Naive thymus-derived CD8-positive, alpha-beta T cell (primary cell): ENCODE results near the gene HSP90AB1. TPM values are rescaled to one million over a fixed set of nuclear protein-coding genes. Genes with fewer than 3 reads are reported as not detected.

Experiments used
- ATAC-seq, 2 donors: fragments of 150-1000 bp; cut with Tn5 transposase in 1 of 2; sonication (Bioruptor Pico), chemical (Tn5 transposase) in 1 of 2; 1 replicate in 1 of 2; 2 replicates in 1 of 2; pipeline ENCODE4 v1.10.0; 2021; ENCODE audit warnings: mild to moderate bottlenecking in 2 of 2, moderate library complexity in 2 of 2
- POLR2A ChIA-PET: fragments of 350-600 bp; sonication (Branson Sonifier 250); formaldehyde crosslinking; loops from one replicate; lab custom pipeline; 2021; ENCODE audit warnings: antibody characterized with exemption; lab: Charles Lee
- DNase-seq, 10 donors: peaks; one replicate each; pipeline versions ENCODE4 v3.0.0 to v3.0.0-alpha.2; 2020 to 2022
- H3K27ac Mint-ChIP-seq, 10 donors: one replicate each; pipeline ENCODE4 v1.8.0; 2020 to 2022; ENCODE audit warnings: mild to moderate bottlenecking in 10 of 10, mixed read lengths in 10 of 10, moderate library complexity in 4 of 10, inconsistent platforms in 1 of 10
- H3K27me3 Mint-ChIP-seq, 5 donors: one replicate each; pipeline ENCODE4 v1.8.0; 2021 to 2022; ENCODE audit warnings: mixed read lengths in 5 of 5
- H3K36me3 Mint-ChIP-seq, 3 donors: one replicate each; pipeline ENCODE4 v1.8.0; 2020 to 2022; ENCODE audit warnings: mixed read lengths in 3 of 3, mild to moderate bottlenecking in 2 of 3, inconsistent platforms in 1 of 3
- H3K4me1 Mint-ChIP-seq, 4 donors: one replicate each; pipeline ENCODE4 v1.8.0; 2021 to 2022; ENCODE audit warnings: mixed read lengths in 4 of 4
- H3K4me3 Mint-ChIP-seq, 10 donors: one replicate each; pipeline ENCODE4 v1.8.0; 2020 to 2022; ENCODE audit warnings: mild to moderate bottlenecking in 10 of 10, mixed read lengths in 10 of 10, moderate library complexity in 6 of 10, inconsistent platforms in 1 of 10
- H3K9me3 Mint-ChIP-seq, 9 donors: one replicate each; pipeline ENCODE4 v1.8.0; 2020 to 2022; ENCODE audit warnings: mixed read lengths in 9 of 9, mild to moderate bottlenecking in 3 of 9, inconsistent platforms in 1 of 9, moderate library complexity in 1 of 9
- polyA plus RNA-seq, 3 donors: library from polyadenylated mRNA; unstranded; fragments of 300-500 nt; fragmentation: Illumina TruSeq; gene quantifications; one replicate each; pipeline ENCODE4 v1.2.3, GENCODE V29; 2021
- total RNA-seq, 8 experiments: library from RNA in 2 of 8; stranded (reverse) in 2 of 8; gene quantifications; one replicate each; pipeline ENCODE4 v1.2.3 and lab custom pipeline; 2021 to 2026

Gene HSP90AB1
- total and polyA plus RNA-seq, 5 experiments from 2014 or later: 420 to 607 (median 502) TPM

- ATAC-seq (no peak), DNase-seq (no peak)
- Mint-ChIP-seq H3K36me3 (peaks cover 8 to 69% (median 27%) of the 10 kb centered on the region in 3 donors), H3K27ac (peak overlapping the region in 9 of 10 donors; percentile 19 to 93 (median 74)), H3K4me3 (peak overlapping the region in 6 of 10 donors; percentile 22 to 85 (median 71)), H3K4me1 (peaks cover 50 to 87% (median 78%) of the 10 kb centered on the region in 4 donors), H3K27me3 (no peaks in the 10 kb centered on the region), H3K9me3 (no peaks in the 10 kb centered on the region)
- POLR2A ChIA-PET: interaction anchor here (0.5 to 5.9 kb wide), 6 partner anchors 8 to 1507 kb away, joined by 3 to 156 read pairs (median 3); partner anchors contain the start of gene HSP90AB1
Observed at GRCh38 chr6:44254191-44255104, 7.5 kb downstream of the HSP90AB1 start.

GRCh38 chr6:44255105-44255808, 8.4 kb downstream of the HSP90AB1 start:
- Mint-ChIP-seq H3K4me1 (peaks cover 44 to 83% (median 70%) of the 10 kb centered on the region in 4 donors), H3K9me3 (no peaks in the 10 kb centered on the region), H3K36me3 (peaks cover 8 to 61% (median 25%) of the 10 kb centered on the region in 3 donors), H3K27ac (peak overlapping the region; percentile 71 to 94 (median 92)), H3K4me3 (peak overlapping the region; percentile 78 to 97 (median 88)), H3K27me3 (no peaks in the 10 kb centered on the region)
- ATAC-seq (no peak), DNase-seq (no peak)
- POLR2A ChIA-PET: interaction anchor here (0.5 to 5.9 kb wide), 3 partner anchors 9 to 39 kb away, joined by 4 to 156 read pairs (median 7); partner anchors contain the start of gene HSP90AB1

GRCh38 chr6:44255871-44256774, 9.2 kb downstream of the HSP90AB1 start:
- POLR2A ChIA-PET: interaction anchor here (0.5 to 5.9 kb wide), 14 partner anchors 8 to 215 kb away, joined by 3 to 156 read pairs (median 4); partner anchors contain the start of genes AARS2, CDC5L, HSP90AB1 and TMEM151B
- Mint-ChIP-seq H3K36me3 (peaks cover 8 to 53% (median 22%) of the 10 kb centered on the region in 3 donors), H3K4me3 (peak overlapping the region; percentile 78 to 97 (median 88)), H3K9me3 (no peaks in the 10 kb centered on the region), H3K27me3 (no peaks in the 10 kb centered on the region), H3K27ac (peak overlapping the region; percentile 78 to 94 (median 92)), H3K4me1 (peaks cover 41 to 85% (median 64%) of the 10 kb centered on the region in 4 donors)
- DNase-seq (peak in 5 of 10 donors; percentile 50 to 70 (median 59)), ATAC-seq (peak; percentile 20 to 33)

- ATAC-seq (peak in 1 of 2 donors; percentile 12), DNase-seq (no peak)
- H3K36me3 Mint-ChIP-seq: peaks cover 5 to 47% (median 17%) of the 10 kb centered on the region in 3 donors
- H3K27me3 Mint-ChIP-seq: no peaks in the 10 kb centered on the region
- no peaks in the 10 kb centered on the region for H3K9me3 Mint-ChIP-seq
- H3K4me3 Mint-ChIP-seq: peak overlapping the region; percentile 78 to 97 (median 88)
- H3K4me1 Mint-ChIP-seq: peaks cover 38 to 84% (median 63%) of the 10 kb centered on the region in 4 donors
- POLR2A ChIA-PET: interaction anchor here (0.7 to 5.9 kb wide), 12 partner anchors 10 to 215 kb away, joined by 3 to 156 read pairs (median 4); partner anchors contain the start of genes AARS2, CDC5L, HSP90AB1 and TMEM151B
- H3K27ac Mint-ChIP-seq: peak overlapping the region; percentile 78 to 94 (median 91)
Observed at GRCh38 chr6:44256775-44257024, 9.8 kb downstream of the HSP90AB1 start.

GRCh38 chr6:44257025-44257752, 10.3 kb downstream of the HSP90AB1 start, which contains the start of gene SLC35B2:
Gene SLC35B2 (minus strand): TSS chr6:44257528. CDS start chr6:44257410, 118 bp downstream.
- peaks cover 35 to 83% (median 61%) of the 10 kb centered on the region in 4 donors for H3K4me1 Mint-ChIP-seq
- peak; percentile 40 to 79 (median 70) for DNase-seq
- H3K4me3 Mint-ChIP-seq: peak within 1 kb of the TSS; percentile 78 to 97 (median 90)
- no peaks in the 10 kb centered on the region for H3K9me3 Mint-ChIP-seq
- H3K27ac Mint-ChIP-seq: peak within 1 kb of the TSS; percentile 91 to 97 (median 94)
- no peaks in the 10 kb centered on the region for H3K27me3 Mint-ChIP-seq
- H3K36me3 Mint-ChIP-seq: peaks cover 0 to 42% (median 12%) of the 10 kb centered on the region in 3 donors
- POLR2A ChIA-PET: interaction anchor here (0.7 to 5.9 kb wide), 12 partner anchors 9 to 214 kb away, joined by 3 to 156 read pairs (median 4); partner anchors contain the start of genes AARS2, CDC5L, HSP90AB1 and TMEM151B
- ATAC-seq: peak; percentile 72 to 84

- no peaks in the 10 kb centered on the region for H3K9me3 Mint-ChIP-seq
- DNase-seq (no peak), ATAC-seq (peak; percentile 0 to 7)
- H3K27ac Mint-ChIP-seq: peak overlapping the region; percentile 80 to 97 (median 94)
- H3K4me1 Mint-ChIP-seq: peaks cover 34 to 85% (median 64%) of the 10 kb centered on the region in 4 donors
- no peaks in the 10 kb centered on the region for H3K27me3 Mint-ChIP-seq
- H3K4me3 Mint-ChIP-seq: peak overlapping the region; percentile 78 to 92 (median 87)
- POLR2A ChIA-PET: interaction anchor here (1.3 to 5.9 kb wide), 3 partner anchors 11 to 34 kb away, joined by 4 to 156 read pairs (median 5); partner anchors contain the start of gene HSP90AB1
- H3K36me3 Mint-ChIP-seq: peaks cover 0 to 36% (median 8%) of the 10 kb centered on the region in 3 donors
Observed at GRCh38 chr6:44257753-44258324, 10.9 kb downstream of the HSP90AB1 start.

GRCh38 chr6:44258325-44258863, 11.5 kb downstream of the HSP90AB1 start:
- POLR2A ChIA-PET: interaction anchor here (5.9 kb wide), 1 partner anchor 12 kb away, joined by 156 read pairs; the partner anchor contains the start of gene HSP90AB1
- peak in 1 of 10 donors; percentile 55 for DNase-seq
- H3K4me1 Mint-ChIP-seq: peaks cover 33 to 85% (median 64%) of the 10 kb centered on the region in 4 donors

GRCh38 chr6:44258921-44259320, 12.0 kb downstream of the HSP90AB1 start:
- Mint-ChIP-seq H3K36me3 (peaks cover 0 to 25% (median 4%) of the 10 kb centered on the region in 3 donors), H3K27me3 (no peaks in the 10 kb centered on the region), H3K4me3 (peak overlapping the region; percentile 78 to 92 (median 87)), H3K27ac (peak overlapping the region in 8 of 10 donors; percentile 11 to 96 (median 94)), H3K4me1 (peaks cover 34 to 85% (median 65%) of the 10 kb centered on the region in 4 donors), H3K9me3 (no peaks in the 10 kb centered on the region)
- POLR2A ChIA-PET: interaction anchor here (5.9 kb wide), 1 partner anchor 12 kb away, joined by 156 read pairs; the partner anchor contains the start of gene HSP90AB1
- peak in 1 of 10 donors; percentile 15 for DNase-seq
- no peak for ATAC-seq

More at GRCh38 chr6:44258325-44258863, 11.5 kb downstream of the HSP90AB1 start:
- no peaks in the 10 kb centered on the region for H3K27me3 Mint-ChIP-seq
- H3K9me3 Mint-ChIP-seq: no peaks in the 10 kb centered on the region
- peak overlapping the region; percentile 78 to 92 (median 87) for H3K4me3 Mint-ChIP-seq
- peaks cover 0 to 30% (median 4%) of the 10 kb centered on the region in 3 donors for H3K36me3 Mint-ChIP-seq
- ATAC-seq: no peak
- H3K27ac Mint-ChIP-seq: peak overlapping the region; percentile 81 to 96 (median 92)

GRCh38 chr6:44260011-44260410, 13.1 kb downstream of the HSP90AB1 start:
- peak in 1 of 10 donors; percentile 52 for DNase-seq
- peak overlapping the region in 1 of 10 donors; percentile 11 for H3K4me3 Mint-ChIP-seq
- peaks cover 0 to 15% (median 2%) of the 10 kb centered on the region in 3 donors for H3K36me3 Mint-ChIP-seq
- POLR2A ChIA-PET: interaction anchor here (0.6 kb wide), 1 partner anchor 12 kb away, joined by 3 read pairs; no protein-coding TSS in a partner anchor
- H3K27ac Mint-ChIP-seq: peak overlapping the region in 2 of 10 donors; percentile 13 to 27
- H3K27me3 Mint-ChIP-seq: no peaks in the 10 kb centered on the region
- H3K4me1 Mint-ChIP-seq: peaks cover 38 to 86% (median 66%) of the 10 kb centered on the region in 4 donors
- no peak for ATAC-seq
- H3K9me3 Mint-ChIP-seq: no peaks in the 10 kb centered on the region
